A172 (cell line): ENCODE data around the gene PIK3AP1. TPM values are rescaled to one million over a fixed set of nuclear protein-coding genes. Genes with fewer than 3 reads are reported as not detected.
A peak's percentile ranks its signal among the peaks of the same experiment; 100 is the strongest.

Experiments used
- DNase-seq: peaks from one replicate; pipeline ENCODE4 v3.0.0-alpha.2; 2015; ENCODE audit warnings: low spot score
- total RNA-seq: library from RNA; depleted of rRNA; stranded (reverse); fragments of >200 nt; shearing (Covaris generic); gene quantifications from 2 replicates; pipeline ENCODE4 v1.2.3, GENCODE V29; 2014

Gene PIK3AP1
- total RNA-seq, 1 experiment from 2014 or later, result 17.2 TPM

DNA sequence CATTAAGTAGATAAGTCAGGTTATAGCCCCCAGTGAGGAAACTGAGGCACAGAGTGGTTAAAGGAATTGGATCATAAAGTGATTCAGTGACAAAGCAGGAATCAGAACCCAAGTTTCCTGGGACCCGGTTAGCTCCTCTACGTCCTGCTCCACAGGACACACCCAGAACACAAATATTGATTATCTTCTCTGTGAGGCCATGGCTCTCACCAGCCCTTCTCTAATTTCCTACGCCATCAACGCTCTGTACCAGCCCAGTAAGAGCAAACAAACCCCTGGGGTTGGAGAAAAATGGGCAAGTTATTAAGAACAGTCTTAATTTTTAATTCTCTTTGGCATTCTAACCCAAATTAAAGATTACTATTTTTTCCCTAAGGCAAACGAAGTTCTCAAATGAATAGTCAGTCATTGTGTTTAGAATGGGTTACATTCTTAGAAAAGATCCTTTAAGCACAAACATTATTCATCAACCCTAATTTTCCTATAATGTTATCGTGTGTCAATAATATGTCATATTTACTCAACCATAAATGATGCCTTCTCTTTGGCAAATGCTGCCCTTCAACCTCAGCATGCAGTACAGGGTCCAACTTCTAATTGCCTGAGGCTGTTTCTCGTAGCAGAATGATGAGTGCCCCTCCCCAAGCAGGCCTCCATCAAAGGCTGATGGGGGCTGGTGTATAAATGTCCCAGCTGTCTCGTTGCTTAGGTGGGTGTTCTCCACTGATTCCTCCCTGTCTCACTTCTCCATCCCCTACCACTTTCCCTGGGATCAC lies 108.1 kb downstream of the PIK3AP1 start:
- no peak for DNase-seq

GRCh38 chr10:96610817-96611216 lies 109.5 kb downstream of the PIK3AP1 start:
- DNase-seq, result no peak

- DNase-seq, result no peak
Observed at GRCh38 chr10:96609510-96609909, 110.8 kb downstream of the PIK3AP1 start.

GRCh38 chr10:96608805-96609204 lies 111.5 kb downstream of the PIK3AP1 start:
- no peak for DNase-seq

DNA sequence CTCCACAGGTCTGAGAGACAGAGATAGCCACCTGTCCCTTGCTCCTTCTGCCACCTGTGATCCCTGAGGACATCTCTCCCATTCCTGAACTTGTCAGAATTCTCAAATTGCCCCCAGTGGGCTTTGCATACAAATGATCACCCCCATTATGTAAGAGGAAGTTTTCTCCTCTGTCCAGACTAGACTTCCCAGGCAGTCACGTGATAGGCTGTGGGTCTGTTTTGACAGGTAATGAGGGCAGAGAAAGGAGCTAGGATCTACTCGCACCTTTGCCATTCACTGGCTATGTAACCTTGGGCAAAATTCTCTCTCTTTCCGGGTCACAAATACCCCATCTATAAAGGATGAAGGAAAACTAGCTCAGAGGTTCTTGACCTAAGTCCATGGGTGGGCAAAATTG lies 112.1 kb downstream of the PIK3AP1 start:
- DNase-seq, result no peak

- peak; percentile 5 for DNase-seq
Observed at GRCh38 chr10:96606946-96607345, 113.4 kb downstream of the PIK3AP1 start.

- DNase-seq, result peak; percentile 93
Observed at GRCh38 chr10:96606216-96606615, 114.1 kb downstream of the PIK3AP1 start.

GRCh38 chr10:96600337-96600736 lies 120.0 kb downstream of the PIK3AP1 start:
- no peak for DNase-seq

- no peak for DNase-seq
Observed at GRCh38 chr10:96598846-96599245, 121.5 kb downstream of the PIK3AP1 start.

DNA sequence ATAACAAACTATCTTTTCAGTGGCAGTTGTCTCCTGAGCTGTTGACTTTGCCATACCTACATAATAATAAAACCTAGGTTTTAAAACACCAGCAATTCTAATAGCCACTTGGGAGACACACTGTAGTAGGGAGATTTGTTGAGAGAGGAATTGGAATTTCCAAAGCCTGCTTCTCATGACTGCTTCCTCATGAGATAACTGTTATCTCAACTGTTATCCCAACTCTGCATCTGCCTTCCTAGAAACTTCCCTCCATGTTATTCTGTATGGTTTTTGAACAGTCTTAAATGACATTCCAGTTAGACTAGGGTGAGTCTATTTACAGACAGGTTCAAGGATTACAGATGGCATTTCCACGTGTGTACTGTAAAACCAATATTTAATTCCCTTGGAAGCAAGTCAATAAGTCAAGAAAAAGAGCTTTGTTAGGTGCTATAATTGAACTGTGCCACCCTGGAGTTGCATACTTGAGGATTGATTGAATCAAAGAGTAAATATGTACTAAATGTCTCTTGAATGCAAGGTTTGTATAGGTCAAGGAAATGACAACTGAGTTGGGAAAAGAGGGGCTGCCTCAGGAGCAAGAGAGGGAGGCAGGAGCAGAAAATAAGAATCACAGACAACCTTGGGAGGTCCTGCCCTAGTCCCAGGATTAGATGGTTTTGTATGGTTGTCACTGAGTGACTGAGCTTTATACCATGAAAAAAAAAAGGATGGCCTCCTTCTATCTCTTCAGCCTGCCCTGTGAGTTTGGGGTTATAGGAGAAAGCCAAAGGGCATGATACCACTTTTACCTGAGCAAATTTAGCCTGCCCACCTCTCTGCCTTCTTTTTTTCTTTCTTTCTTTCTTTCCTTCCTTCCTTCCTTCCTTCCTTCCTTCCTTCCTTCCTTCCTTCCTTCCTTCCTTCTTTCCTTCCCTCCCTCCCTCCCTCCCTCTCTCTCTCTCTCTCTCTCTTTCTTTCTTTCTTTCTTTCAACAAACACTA lies 123.6 kb downstream of the PIK3AP1 start:
- no peak for DNase-seq

DNA sequence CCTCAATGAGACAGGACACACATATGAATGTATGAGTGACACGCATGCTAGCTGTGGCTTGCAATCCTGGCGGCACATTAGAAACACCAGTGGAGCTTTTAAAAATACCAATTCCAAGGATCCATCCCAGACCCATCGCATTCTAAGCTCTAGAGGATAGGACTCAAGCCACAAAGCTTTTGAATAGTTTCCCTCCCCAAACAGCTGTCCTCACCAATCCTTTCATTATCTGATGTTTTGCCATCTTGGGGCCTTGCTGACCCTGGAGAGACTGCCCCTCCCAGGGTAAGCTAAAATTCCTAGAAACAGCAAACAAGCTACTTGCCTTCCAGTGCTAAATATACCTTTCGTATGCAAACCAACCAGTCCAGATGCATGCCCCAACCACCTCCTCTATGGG lies 124.6 kb downstream of the PIK3AP1 start:
- no peak for DNase-seq

DNA sequence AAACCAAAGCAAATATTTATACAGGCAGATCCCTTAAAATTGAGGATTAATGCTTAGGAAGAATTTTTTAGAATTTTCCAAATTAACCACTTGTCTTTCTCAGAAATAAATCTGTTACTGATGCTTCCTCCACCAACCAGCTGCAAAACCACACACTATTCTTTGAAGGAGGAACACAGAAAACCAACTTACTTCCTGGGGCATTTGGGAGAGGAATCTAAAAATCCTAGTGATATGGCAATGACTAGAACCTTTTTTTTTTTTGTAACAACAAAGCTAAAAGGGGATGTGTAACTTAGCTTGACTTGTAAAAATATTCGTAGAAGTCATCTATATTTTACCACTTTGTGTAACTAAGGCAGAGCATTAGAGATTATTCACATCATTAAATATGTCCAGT lies 128.4 kb downstream of the PIK3AP1 start:
- no peak for DNase-seq

GRCh38 chr10:96588616-96589419 lies 131.5 kb downstream of the PIK3AP1 start:
- DNase-seq, result peak; percentile 87

DNA sequence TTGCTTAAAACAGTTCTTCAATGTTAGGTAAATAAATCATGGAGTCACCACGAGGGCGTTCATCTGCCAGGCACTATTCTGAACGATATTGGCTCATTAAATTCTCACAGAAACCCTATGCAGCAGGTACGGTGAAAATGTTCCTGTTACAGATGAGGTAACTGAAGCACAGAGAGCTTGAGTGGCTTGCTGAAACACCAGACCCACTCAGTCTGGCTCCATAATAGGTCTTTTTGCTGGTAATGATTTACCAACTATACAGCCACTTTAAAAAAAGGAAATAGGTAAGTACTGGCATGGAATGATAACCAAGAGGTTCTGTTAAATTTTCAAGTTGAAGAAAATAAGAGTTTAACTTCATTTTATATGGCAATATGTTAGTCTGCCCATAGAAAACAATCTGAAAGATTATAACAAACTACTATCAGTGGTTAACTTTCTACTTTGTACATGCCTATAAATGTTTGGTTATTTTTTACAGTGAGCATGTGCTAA lies 132.2 kb downstream of the PIK3AP1 start:
- peak; percentile 13 for DNase-seq

- DNase-seq, result peak; percentile 62
Observed at GRCh38 chr10:96587264-96588059, 132.9 kb downstream of the PIK3AP1 start.

- DNase-seq, result peak; percentile 77
Observed at GRCh38 chr10:96586419-96587263, 133.7 kb downstream of the PIK3AP1 start, which contains the start of gene TM9SF3. TM9SF3 (minus strand) TSS chr10:96587012; CDS start chr10:96586835, 177 bp downstream.

- peak; percentile 14 for DNase-seq
Observed at GRCh38 chr10:96585736-96586418, 134.4 kb downstream of the PIK3AP1 start.

GRCh38 chr10:96584474-96584873 lies 135.8 kb downstream of the PIK3AP1 start:
- DNase-seq, result no peak

GRCh38 chr10:96584035-96584434 lies 136.3 kb downstream of the PIK3AP1 start:
- no peak for DNase-seq
